Measurements from ENCODE around the gene IGFN1.

Gene IGFN1

GRCh38 chr1:201171063-201172036 is 19.3 kb upstream of the IGFN1 start:
- Histone ChIP-seq H3K27ac (peak overlapping the region; percentile 99), H3K4me3 (IDR thresholded peaks at IDR 0.05; ENCODE audit: insufficient read depth, low read depth, low read length) (peak overlapping the region; percentile 70)

GRCh38 chr1:201172326-201172725 is 18.3 kb upstream of the IGFN1 start:
- peak overlapping the region; percentile 99; the same call in 1 of the 2 replicates for H3K27ac ChIP-seq
- peak overlapping the region; percentile 97; the same call in 1 of the 2 replicates for H3K9ac ChIP-seq
- no peaks in the 10 kb centered on the region for H4K20me1 ChIP-seq (ENCODE audit: insufficient read depth)
- H3K4me2 ChIP-seq: peak overlapping the region; percentile 88; the same call in 1 of the 2 replicates
- no peak overlapping the region for H3K4me3 ChIP-seq (IDR thresholded peaks at IDR 0.05; ENCODE audit: insufficient read depth, low read depth, low read length)
- H3K79me2 ChIP-seq (ENCODE audit: insufficient read depth, low read depth): no peaks in the 10 kb centered on the region
- peak overlapping the region; percentile 87; the same call in 1 of the 2 replicates for H2AFZ ChIP-seq (ENCODE audit: low read depth)
- H3K27me3 ChIP-seq (ENCODE audit: insufficient read depth, low read depth): no peaks in the 10 kb centered on the region
- peaks cover 29% of the 10 kb centered on the region for H3K4me1 ChIP-seq (ENCODE audit: low read depth, poor library complexity, severe bottlenecking)
- no peak for TF ChIP-seq CTCF (conservative IDR thresholded peaks at IDR 0.05; ENCODE audit: low read depth, low read length)
- H3K36me3 ChIP-seq (ENCODE audit: insufficient read depth): no peaks in the 10 kb centered on the region

More at GRCh38 chr1:201171063-201172036, 19.3 kb upstream of the IGFN1 start:
- Histone ChIP-seq H3K36me3 (ENCODE audit: insufficient read depth) (no peaks in the 10 kb centered on the region), H3K4me2 (peak overlapping the region; percentile 88), H2AFZ (ENCODE audit: low read depth) (peak overlapping the region; percentile 87), H4K20me1 (ENCODE audit: insufficient read depth) (no peaks in the 10 kb centered on the region), H3K79me2 (ENCODE audit: insufficient read depth, low read depth) (no peaks in the 10 kb centered on the region), H3K9ac (peak overlapping the region; percentile 97), H3K4me1 (ENCODE audit: low read depth, poor library complexity, severe bottlenecking) (peaks cover 29% of the 10 kb centered on the region), H3K27me3 (ENCODE audit: insufficient read depth, low read depth) (no peaks in the 10 kb centered on the region)
- TF ChIP-seq CTCF (conservative IDR thresholded peaks at IDR 0.05; ENCODE audit: low read depth, low read length): peak; percentile 75

GRCh38 chr1:201172999-201173610 is 17.5 kb upstream of the IGFN1 start:
- Histone ChIP-seq H3K79me2 (ENCODE audit: insufficient read depth, low read depth) (no peaks in the 10 kb centered on the region), H3K36me3 (ENCODE audit: insufficient read depth) (no peaks in the 10 kb centered on the region), H3K4me3 (IDR thresholded peaks at IDR 0.05; ENCODE audit: insufficient read depth, low read depth, low read length) (no peak overlapping the region), H2AFZ (ENCODE audit: low read depth) (no peak overlapping the region), H3K4me2 (no peak overlapping the region; the same call in 1 of the 2 replicates), H3K4me1 (ENCODE audit: low read depth, poor library complexity, severe bottlenecking) (peaks cover 29% of the 10 kb centered on the region), H4K20me1 (ENCODE audit: insufficient read depth) (no peaks in the 10 kb centered on the region), H3K9ac (no peak overlapping the region), H3K27ac (no peak overlapping the region), H3K27me3 (ENCODE audit: insufficient read depth, low read depth) (no peaks in the 10 kb centered on the region)
- no peak for TF ChIP-seq CTCF (conservative IDR thresholded peaks at IDR 0.05; ENCODE audit: low read depth, low read length)

GRCh38 chr1:201173736-201174135 is 16.9 kb upstream of the IGFN1 start:
- Histone ChIP-seq H3K27ac (no peak overlapping the region), H3K79me2 (ENCODE audit: insufficient read depth, low read depth) (no peaks in the 10 kb centered on the region), H4K20me1 (ENCODE audit: insufficient read depth) (no peaks in the 10 kb centered on the region), H2AFZ (ENCODE audit: low read depth) (no peak overlapping the region), H3K9ac (no peak overlapping the region), H3K4me3 (IDR thresholded peaks at IDR 0.05; ENCODE audit: insufficient read depth, low read depth, low read length) (no peak overlapping the region), H3K4me2 (no peak overlapping the region), H3K4me1 (ENCODE audit: low read depth, poor library complexity, severe bottlenecking) (peaks cover 29% of the 10 kb centered on the region), H3K27me3 (ENCODE audit: insufficient read depth, low read depth) (no peaks in the 10 kb centered on the region), H3K36me3 (ENCODE audit: insufficient read depth) (no peaks in the 10 kb centered on the region)
- no peak for TF ChIP-seq CTCF (conservative IDR thresholded peaks at IDR 0.05; ENCODE audit: low read depth, low read length)
